H1 (cell line): ENCODE results near the gene ALKBH7.

Source experiments
- CTCF ChIP-seq, 3 experiments: IDR thresholded peaks; 1 replicate in 2 of 3; 2 replicates in 1 of 3; pipeline versions ENCODE4 v1.5.1 to v1.6.1; 2011; ENCODE audit warnings: low read length in 3 of 3, mild to moderate bottlenecking in 3 of 3, inconsistent platforms in 2 of 3, low read depth in 1 of 3, moderate library complexity in 1 of 3; ENCODE audit not compliant: insufficient read depth in 1 of 3; ENCODE audit errors: control extremely low read depth in 1 of 3
- JUND ChIP-seq: IDR thresholded peaks from 2 replicates; pipeline ENCODE4 v1.6.1; 2011; ENCODE audit warnings: mild to moderate bottlenecking, improper control_type of control experiment, low read length
- POLR2A ChIP-seq, 2 experiments: IDR thresholded peaks; 1 replicate in 1 of 2; 2 replicates in 1 of 2; pipeline ENCODE4 v1.6.1; 2011; ENCODE audit warnings: low read depth in 2 of 2, low read length in 2 of 2, mild to moderate bottlenecking in 2 of 2; ENCODE audit errors: control extremely low read depth in 1 of 2

GRCh38 chr19:6372594-6373095 lies at the start of gene ALKBH7:
- TF ChIP-seq JUND (no peak), CTCF (IDR thresholded peaks at IDR 0.05; ENCODE audit: control extremely low read depth in 1 of 3, insufficient read depth in 1 of 3, low read depth in 1 of 3, low read length in 3 of 3) (no peak), POLR2A (IDR thresholded peaks at IDR 0.05; ENCODE audit: control extremely low read depth in 1 of 2, low read depth in 2 of 2, low read length in 2 of 2) (no peak; a peak in 1 of 3 replicates)
